Stimulated activated CD8-positive, alpha-beta memory T cell treated with anti-CD3 and anti-CD28 coated beads, Interleukin-12 subunit alpha, Interleukin-12 subunit beta, amount 100 ng/mL, for 1 hour (primary cell): Measurements from ENCODE around the gene PAX9.

Source experiments
- DNase-seq: peaks from one replicate; pipeline ENCODE4 v3.0.0-alpha.2; 2020; ENCODE audit warnings: low read depth

The PAX9 gene

GRCh38 chr14:36661506-36662257 is at the start of gene PAX9:
Gene PAX9 (plus strand): TSS chr14:36661860. CDS start chr14:36662090, 230 bp downstream.
- no peak for DNase-seq

GRCh38 chr14:36617824-36618223 is 43.8 kb upstream of the PAX9 start:
- no peak for DNase-seq

DNA sequence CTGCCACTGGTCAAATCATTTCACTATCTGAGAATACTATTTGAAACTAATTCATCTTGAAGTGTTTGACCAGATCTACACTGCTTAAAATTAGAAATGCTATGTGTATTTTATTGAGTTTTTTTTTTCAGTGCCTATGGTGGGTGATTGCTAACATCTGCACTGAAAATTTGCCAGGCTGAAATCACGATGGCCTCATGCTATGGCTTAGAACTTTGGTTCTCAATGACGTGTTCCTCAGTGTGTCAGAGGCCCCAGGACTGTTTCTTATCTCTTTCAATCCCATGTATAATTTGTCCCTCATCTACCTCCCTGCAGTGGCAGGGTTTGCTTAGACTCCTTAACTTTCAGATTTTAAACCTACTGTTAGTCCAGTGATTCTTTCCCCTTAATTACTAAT is 43.0 kb upstream of the PAX9 start:
- DNase-seq: no peak

GRCh38 chr14:36619131-36619530 is 42.5 kb upstream of the PAX9 start:
- no peak for DNase-seq

GRCh38 chr14:36619853-36620252 is 41.8 kb upstream of the PAX9 start:
- DNase-seq: no peak

DNA sequence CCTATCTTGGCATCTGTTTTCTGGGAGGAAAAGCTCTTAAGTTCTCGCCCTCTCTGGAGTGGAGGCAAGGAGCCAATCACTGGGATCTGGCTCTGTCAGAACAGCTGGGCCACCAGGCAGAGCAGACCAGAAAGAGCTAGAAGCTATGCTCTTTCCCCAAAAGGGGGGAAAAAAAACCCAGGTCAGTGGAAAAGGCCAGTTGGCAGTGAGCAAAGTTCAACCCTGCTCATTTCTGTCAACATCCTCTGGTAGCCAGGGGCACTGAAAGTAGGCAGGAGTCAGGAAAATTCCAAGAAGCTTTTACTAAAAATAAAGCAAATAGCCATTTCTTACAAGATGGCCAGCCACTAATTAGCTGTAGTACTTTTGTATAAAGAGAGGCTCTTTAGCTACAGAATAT is 36.6 kb upstream of the PAX9 start:
- no peak for DNase-seq

DNA sequence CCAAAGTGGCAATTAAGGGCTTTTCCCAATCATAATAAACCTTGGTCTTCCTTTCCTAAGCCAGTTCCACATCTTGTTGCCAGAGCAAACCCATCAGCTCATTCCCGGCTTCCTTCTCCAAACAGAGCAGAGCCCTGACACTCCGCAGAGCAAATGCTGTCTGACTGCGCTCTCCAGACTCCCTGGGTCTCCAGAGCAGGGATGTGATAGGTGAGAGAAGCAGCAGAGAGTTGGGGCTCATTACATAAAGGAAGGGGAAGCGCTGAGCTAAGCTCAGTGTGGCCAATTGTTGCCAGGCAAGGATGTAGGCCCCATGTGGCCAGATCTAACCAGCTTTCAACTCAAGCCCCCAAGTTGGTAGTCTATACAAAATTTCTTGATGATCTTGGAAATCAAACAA is 36.2 kb upstream of the PAX9 start:
- no peak for DNase-seq

- no peak for DNase-seq
These were observed 35.5 kb upstream of the PAX9 start for GRCh38 chr14:36626151-36626550.

GRCh38 chr14:36627981-36628380 is 33.7 kb upstream of the PAX9 start:
- no peak for DNase-seq

DNA sequence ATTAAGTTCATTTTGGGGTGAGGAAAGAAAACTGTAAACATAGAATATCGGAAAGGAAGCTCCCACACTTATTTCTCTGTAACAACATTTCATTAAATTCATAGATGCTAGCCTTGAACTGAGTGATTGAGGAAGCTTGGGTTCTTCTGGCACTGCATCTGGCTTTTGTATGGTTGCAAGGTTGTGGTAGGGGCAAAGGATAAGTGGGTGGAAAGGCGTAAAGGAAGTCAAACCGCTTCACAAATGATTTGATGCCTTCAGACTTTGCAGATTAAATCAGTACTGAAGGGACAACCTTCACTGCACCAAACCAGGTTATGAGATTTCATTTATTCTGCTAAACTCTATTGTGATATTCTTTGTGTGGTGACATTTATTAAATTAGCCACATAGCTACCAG is 28.1 kb upstream of the PAX9 start:
- DNase-seq: no peak

GRCh38 chr14:36646664-36647416 is 14.8 kb upstream of the PAX9 start:
- no peak for DNase-seq

DNA sequence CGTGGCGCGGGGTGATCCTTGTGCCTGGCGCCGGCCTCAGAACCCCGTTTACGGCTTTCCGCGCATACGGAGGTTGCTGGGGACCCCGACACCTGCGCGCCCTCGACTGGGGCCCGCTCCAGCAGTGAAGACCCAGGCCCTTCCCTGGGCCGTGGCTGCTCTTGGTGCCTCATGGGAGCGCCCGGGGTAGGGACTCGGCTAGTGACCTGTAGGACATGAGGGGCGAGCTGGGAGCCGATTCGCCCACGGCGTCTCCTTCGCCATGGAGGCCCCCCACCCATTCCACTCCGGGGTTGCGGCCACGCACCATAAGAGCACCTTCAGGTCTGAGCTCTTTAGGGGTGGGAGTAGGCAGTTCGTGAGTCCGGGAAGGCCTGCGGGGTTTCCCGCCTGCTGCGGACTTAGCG is 14.2 kb upstream of the PAX9 start:
- no peak for DNase-seq

- DNase-seq: no peak
These were observed 13.6 kb upstream of the PAX9 start for GRCh38 chr14:36647824-36648753.

DNA sequence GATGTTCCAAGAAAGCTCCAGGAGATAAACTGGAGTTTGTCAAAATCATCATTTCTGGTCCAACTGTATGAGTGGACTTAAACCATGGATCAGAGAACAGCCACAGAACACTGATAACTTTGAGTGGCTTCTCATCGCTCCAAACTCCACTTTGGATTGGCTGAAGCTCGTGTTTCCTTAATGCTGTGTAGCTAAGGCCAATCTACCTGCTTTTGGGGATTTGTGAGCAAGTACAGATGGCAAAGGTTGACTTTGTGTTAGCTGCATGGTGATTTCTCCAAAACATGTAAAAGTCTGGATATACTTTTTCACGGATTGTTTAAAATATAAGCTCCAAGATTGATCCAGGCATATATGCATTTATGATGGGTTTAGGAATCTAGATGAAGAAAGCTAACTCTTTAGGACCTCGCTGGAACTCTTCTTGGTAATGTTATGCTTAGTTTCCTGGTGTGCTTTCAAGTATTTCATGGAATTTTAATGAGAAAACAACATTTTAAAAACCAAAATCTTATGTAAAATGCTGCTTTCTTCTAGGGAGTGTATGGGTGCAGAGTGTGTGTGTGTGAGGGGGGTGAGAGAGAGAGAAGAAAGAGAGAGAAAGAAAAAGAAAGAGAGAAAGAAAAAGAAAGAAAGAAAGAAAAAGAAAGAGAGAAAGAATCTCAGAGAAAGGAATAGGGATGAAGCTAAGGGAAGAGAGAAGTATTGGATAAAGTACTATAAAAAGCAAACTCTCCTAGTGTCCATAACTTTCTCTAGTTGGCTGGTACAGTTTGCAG is 11.6 kb upstream of the PAX9 start:
- DNase-seq: no peak

DNA sequence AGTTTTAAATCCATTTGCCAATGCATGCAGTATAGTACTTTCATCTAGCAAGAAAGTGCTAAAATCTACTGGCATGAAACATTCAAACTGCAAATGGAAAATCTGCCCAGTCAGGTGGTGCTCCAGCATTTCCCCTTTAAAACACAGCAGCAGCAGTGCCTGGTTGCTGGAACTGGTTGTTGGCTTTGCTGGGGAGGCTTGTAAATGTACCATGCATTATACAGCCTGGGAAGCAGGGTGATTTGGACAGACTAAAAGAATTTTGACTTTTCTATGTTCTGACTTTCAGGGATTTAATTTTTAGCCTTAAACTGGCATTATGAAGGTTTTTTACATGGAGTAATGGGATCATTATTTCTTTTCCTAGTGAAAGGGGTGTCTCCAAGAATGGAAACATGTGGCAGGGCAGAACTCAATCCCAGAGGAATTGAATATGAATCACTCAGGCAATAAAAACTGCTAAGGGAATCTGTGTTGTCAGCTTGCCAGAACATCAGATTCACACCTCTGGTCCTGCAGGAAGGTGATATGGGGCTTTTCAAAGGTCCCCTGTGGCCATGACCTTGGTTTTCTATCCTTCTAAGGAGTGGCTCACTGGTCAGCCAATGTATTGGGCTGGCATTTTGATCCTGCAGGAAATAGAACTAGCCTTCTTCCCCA is 9.0 kb upstream of the PAX9 start:
- no peak for DNase-seq

DNA sequence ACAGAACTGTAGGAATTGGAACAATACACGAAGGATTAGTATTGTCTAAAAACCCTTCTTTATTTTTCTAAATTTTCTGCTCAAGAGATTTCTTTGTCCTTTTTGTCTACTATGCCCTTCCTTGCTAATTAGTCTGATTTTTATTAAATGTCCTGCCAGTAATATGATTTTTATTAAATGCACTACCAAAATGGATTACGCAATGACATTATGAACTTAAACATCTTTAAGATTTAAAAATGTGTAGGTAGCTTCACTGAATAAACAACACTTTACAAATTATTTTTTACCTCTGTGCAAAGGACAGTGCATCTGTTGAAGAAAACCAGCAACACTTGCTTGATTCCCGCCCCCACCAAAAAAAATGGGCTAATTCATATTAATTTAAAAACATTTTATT is 8.2 kb upstream of the PAX9 start:
- no peak for DNase-seq

- no peak for DNase-seq
These were observed 7.5 kb upstream of the PAX9 start for GRCh38 chr14:36653962-36654793.

- DNase-seq: no peak
These were observed 6.8 kb upstream of the PAX9 start for GRCh38 chr14:36654794-36655381.

DNA sequence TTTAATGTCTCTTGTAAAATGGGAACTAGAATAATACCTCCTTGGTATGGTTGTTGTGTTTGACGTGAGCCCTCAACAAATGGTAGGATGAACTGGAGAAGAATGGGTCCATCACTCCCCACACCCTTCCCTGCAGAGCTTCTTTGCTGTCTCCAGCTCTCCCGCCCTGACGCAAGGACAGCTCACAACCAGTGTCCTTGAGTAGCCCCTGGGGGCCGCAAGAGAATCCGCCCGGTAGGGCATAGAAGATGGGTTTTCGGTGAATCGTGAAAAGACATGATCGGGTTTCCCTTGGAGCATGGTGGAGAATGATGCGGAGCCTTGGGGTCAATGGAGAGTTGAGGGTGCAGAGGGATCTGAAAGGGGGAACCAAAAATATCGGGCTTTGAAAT is 6.1 kb upstream of the PAX9 start:
- no peak for DNase-seq
